CD4-positive, alpha-beta memory T cell (primary cell): ENCODE data around the gene EYS. TPM values are rescaled to one million over a fixed set of nuclear protein-coding genes. Genes with fewer than 3 reads are reported as not detected.

ENCODE experiments used
- CTCF ChIA-PET: fragments of 350-600 bp; sonication (Branson Sonifier 250); formaldehyde crosslinking; loops from one replicate; lab custom pipeline; 2021; ENCODE audit warnings: inconsistent platforms; ENCODE audit not compliant: partially characterized antibody; lab: Charles Lee
- POLR2A ChIA-PET: fragments of 350-600 bp; sonication (Branson Sonifier 250); formaldehyde crosslinking; loops from one replicate; lab custom pipeline; 2021; ENCODE audit not compliant: partially characterized antibody; lab: Charles Lee
- DNase-seq, 5 donors: peaks; one replicate each; pipeline versions ENCODE4 v3.0.0 to v3.0.0-alpha.2; 2020 to 2022; ENCODE audit warnings: mixed read lengths in 1 of 5
- H3K27ac ChIP-seq: one replicate; pipeline ENCODE4 v1.7.0; 2013; ENCODE audit warnings: low read depth, low read length
- H3K27me3 ChIP-seq: 2 replicates; pipeline ENCODE4 v1.7.0; 2013; ENCODE audit warnings: mild to moderate bottlenecking, low read length, moderate library complexity; ENCODE audit not compliant: insufficient read depth
- H3K36me3 ChIP-seq: 2 replicates; pipeline ENCODE4 v1.7.0; 2013; ENCODE audit warnings: mild to moderate bottlenecking, low read length, moderate library complexity; ENCODE audit not compliant: insufficient read depth
- H3K4me1 ChIP-seq: 2 replicates; pipeline ENCODE4 v1.7.0; 2013; ENCODE audit warnings: mild to moderate bottlenecking, low read length, moderate library complexity; ENCODE audit not compliant: insufficient read depth
- H3K4me3 ChIP-seq, 2 donors: one replicate each; pipeline ENCODE4 v1.7.0; 2013; ENCODE audit warnings: low read length in 2 of 2, mild to moderate bottlenecking in 1 of 2
- H3K9me3 ChIP-seq, 2 donors: one replicate each; pipeline ENCODE4 v1.7.0; 2013; ENCODE audit warnings: low read length in 2 of 2, control low read depth in 1 of 2; ENCODE audit not compliant: control insufficient read depth in 1 of 2
- H3K27ac Mint-ChIP-seq, 7 donors: one replicate each; pipeline ENCODE4 v1.8.0; 2020 to 2021; ENCODE audit warnings: mixed read lengths in 7 of 7, mild to moderate bottlenecking in 6 of 7, inconsistent platforms in 3 of 7, moderate library complexity in 3 of 7
- H3K27me3 Mint-ChIP-seq, 2 donors: one replicate each; pipeline ENCODE4 v1.8.0; 2020 to 2021; ENCODE audit warnings: mixed read lengths in 2 of 2
- H3K36me3 Mint-ChIP-seq, 2 donors: one replicate each; pipeline ENCODE4 v1.8.0; 2020 to 2021; ENCODE audit warnings: mixed read lengths in 2 of 2, inconsistent platforms in 1 of 2, mild to moderate bottlenecking in 1 of 2
- H3K4me1 Mint-ChIP-seq, 4 donors: one replicate each; pipeline ENCODE4 v1.8.0; 2020 to 2021; ENCODE audit warnings: mixed read lengths in 4 of 4, mild to moderate bottlenecking in 1 of 4
- H3K4me3 Mint-ChIP-seq, 8 donors: one replicate each; pipeline ENCODE4 v1.8.0; 2020 to 2021; ENCODE audit warnings: mixed read lengths in 8 of 8, mild to moderate bottlenecking in 7 of 8, moderate library complexity in 6 of 8, inconsistent platforms in 3 of 8
- H3K9me3 Mint-ChIP-seq, 8 donors: one replicate each; pipeline ENCODE4 v1.8.0; 2020 to 2021; ENCODE audit warnings: mixed read lengths in 8 of 8, mild to moderate bottlenecking in 5 of 8, inconsistent platforms in 3 of 8, moderate library complexity in 1 of 8
- intact Hi-C: fragments of 100-400 bp; cut with micrococcal nuclease; formaldehyde crosslinking; loops from one replicate; pipeline ENCODE4 v1.15.1; 2023
- polyA plus RNA-seq, 2 donors: library from polyadenylated mRNA; unstranded; fragments of 300-500 nt; fragmentation: Illumina TruSeq; gene quantifications; one replicate each; pipeline ENCODE4 v1.2.3, GENCODE V29; 2021
- total RNA-seq, 2 experiments: library from RNA; stranded (reverse); gene quantifications; one replicate each; pipeline ENCODE4 v1.2.3, GENCODE V29; 2021

EYS gene
- total and polyA plus RNA-seq, 4 experiments from 2014 or later, result 0.17 to 0.20 TPM; not detected in 2

DNA sequence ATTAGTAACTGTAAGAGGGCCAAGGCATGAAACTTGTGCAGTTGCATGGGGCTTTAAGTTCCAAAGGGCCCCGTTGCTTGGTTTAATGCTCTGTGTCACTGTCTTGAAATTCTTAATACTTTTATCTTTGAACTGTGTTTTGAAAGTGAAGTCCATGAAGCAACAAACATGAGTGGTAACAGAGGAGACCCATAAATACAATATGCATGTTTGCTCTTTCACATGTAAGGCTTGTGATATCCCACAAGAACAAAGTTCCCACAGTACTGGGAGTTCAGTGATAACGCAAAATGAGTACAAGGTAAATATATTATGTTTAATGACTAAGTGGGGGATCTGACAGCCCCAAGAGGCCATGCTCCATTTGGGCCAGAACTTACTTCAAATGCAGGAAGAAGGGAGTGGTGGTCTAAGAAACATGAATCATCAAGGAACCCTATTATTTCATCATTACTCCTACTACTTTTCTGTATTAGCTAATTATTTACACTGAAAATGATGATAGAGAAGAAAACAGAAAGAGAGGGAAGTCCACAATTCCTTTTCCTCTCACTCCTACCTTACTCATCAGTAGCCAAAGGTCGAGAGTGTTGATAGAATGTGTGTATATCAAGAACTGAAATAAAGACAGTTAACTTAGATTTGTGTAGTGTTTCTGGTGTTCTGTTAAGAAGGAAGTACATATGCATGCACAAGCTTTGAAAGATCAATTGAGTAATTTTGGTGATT, 1914.1 kb downstream of the EYS start:
- H3K27ac Mint-ChIP-seq, result no peak overlapping the region
- intact Hi-C loops, result no loop called here
- no peaks in the 10 kb centered on the region for H3K9me3 Mint-ChIP-seq
- Histone ChIP-seq H3K27me3 (no peaks in the 10 kb centered on the region), H3K36me3 (no peaks in the 10 kb centered on the region), H3K4me3 (no peak overlapping the region), H3K4me1 (no peaks in the 10 kb centered on the region), H3K9me3 (no peaks in the 10 kb centered on the region), H3K27ac (no peak overlapping the region)
- H3K27me3 Mint-ChIP-seq, result peaks cover 0 to 4% of the 10 kb centered on the region in 2 donors
- H3K36me3 Mint-ChIP-seq, result no peaks in the 10 kb centered on the region
- H3K4me1 Mint-ChIP-seq, result no peaks in the 10 kb centered on the region
- DNase-seq, result no peak
- ChIA-PET CTCF (no interaction called here), POLR2A (no interaction called here)
- H3K4me3 Mint-ChIP-seq, result no peak overlapping the region

DNA sequence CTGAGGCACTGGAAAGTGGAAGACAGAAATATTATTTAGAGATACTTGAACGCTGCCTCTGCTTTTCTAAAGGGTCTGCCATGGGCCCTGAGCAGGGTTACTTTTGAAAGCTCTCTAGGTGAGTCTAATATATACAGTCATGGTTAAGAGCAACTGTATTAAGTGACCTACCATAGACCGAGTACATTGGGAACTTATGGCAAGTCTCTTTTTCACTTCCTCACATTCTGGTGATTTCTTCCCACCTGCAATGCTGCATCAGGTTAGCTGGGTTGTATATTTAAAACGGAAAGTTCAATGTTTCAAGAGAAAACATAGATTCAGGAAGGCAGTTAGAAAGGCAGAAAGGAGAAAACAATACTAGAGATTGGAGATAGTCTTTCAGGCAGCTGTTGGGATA, 1916.7 kb downstream of the EYS start:
- no peaks in the 10 kb centered on the region for H3K27me3 ChIP-seq
- Mint-ChIP-seq H3K4me3 (no peak overlapping the region), H3K27ac (no peak overlapping the region), H3K9me3 (peaks cover 0 to under 1% (median 0%) of the 10 kb centered on the region in 8 donors), H3K4me1 (no peaks in the 10 kb centered on the region), H3K27me3 (peaks cover under 1 to 4% of the 10 kb centered on the region in 2 donors), H3K36me3 (no peaks in the 10 kb centered on the region)
- ChIA-PET CTCF (no interaction called here), POLR2A (no interaction called here)
- H3K36me3 ChIP-seq, result no peaks in the 10 kb centered on the region
- H3K4me3 ChIP-seq, result no peak overlapping the region
- no peak for DNase-seq
- no peaks in the 10 kb centered on the region for H3K4me1 ChIP-seq
- no peaks in the 10 kb centered on the region for H3K9me3 ChIP-seq
- H3K27ac ChIP-seq, result no peak overlapping the region
- intact Hi-C loops, result no loop called here

DNA sequence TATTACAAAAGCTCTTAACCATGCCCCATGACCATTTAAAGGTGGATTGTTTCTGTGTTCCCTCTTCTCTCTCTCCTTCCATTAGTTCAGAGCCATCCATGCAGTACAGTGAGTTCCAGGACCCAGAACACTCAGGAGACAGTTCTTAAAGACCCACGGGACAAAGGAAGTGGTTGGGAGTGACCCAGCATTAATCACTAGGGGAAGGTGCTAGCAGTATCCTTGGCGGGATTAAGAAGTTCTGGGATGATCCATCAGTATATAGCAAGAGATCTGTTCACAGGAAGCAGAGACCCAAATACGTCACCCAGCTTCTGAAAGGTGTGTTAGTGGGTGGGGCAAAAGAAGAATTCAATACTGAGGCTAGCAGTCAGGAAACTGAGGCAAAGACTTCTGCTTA, 1917.3 kb downstream of the EYS start:
- POLR2A ChIA-PET, result no interaction called here
- H3K4me1 Mint-ChIP-seq, result no peaks in the 10 kb centered on the region
- no peaks in the 10 kb centered on the region for H3K36me3 Mint-ChIP-seq
- no peak overlapping the region for H3K4me3 ChIP-seq
- H3K4me3 Mint-ChIP-seq, result no peak overlapping the region
- H3K4me1 ChIP-seq, result no peaks in the 10 kb centered on the region
- DNase-seq, result no peak
- intact Hi-C loops, result no loop called here
- no peaks in the 10 kb centered on the region for H3K36me3 ChIP-seq
- H3K9me3 ChIP-seq, result no peaks in the 10 kb centered on the region
- no peak overlapping the region for H3K27ac ChIP-seq
- H3K27me3 Mint-ChIP-seq, result peaks cover 3 to 5% of the 10 kb centered on the region in 2 donors
- H3K27me3 ChIP-seq, result no peaks in the 10 kb centered on the region
- no peak overlapping the region for H3K27ac Mint-ChIP-seq
- CTCF ChIA-PET, result no interaction called here
- peaks cover 0 to 2% (median 0%) of the 10 kb centered on the region in 8 donors for H3K9me3 Mint-ChIP-seq

DNA sequence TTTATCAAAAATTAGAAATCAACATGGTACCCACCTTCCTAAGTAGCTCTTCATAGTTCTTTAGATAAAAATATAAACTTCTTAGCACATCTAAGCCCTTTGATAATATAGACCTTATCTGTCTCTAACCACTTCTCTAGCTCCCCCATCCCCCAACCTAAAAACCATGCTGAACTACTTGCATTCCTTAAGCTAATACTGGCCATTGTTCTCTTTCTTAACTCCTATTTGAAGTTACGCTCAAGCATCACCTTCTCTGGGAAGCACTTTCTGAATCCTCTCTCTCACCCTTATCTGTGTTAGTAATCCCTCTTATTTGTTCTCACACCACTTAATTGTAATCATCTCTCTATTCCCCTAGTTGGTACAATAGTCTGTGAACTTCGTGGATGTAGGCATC, 1918.5 kb downstream of the EYS start:
- Mint-ChIP-seq H3K36me3 (no peaks in the 10 kb centered on the region), H3K4me1 (no peaks in the 10 kb centered on the region)

DNA sequence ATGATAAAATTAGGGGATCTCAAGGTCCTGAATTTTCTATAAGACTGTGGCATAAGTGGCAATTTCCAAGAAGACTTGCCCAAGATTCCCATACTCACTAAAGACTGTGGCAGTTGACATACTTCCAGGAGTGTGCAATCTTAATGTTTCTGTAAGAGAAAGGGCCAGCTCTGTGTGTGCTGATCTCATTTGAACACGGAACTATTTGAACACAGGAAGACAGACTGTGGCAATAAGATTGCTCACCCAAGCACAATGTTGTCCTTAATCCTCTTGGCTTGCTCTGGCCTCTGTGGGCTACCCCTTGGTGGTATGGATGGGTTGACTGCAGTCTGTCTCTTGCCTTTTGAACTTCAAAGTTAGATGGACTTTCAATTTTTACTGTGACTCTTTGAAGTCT, 1920.0 kb downstream of the EYS start:
- no peaks in the 10 kb centered on the region for H3K36me3 ChIP-seq
- H3K27ac Mint-ChIP-seq, result no peak overlapping the region
- H3K27ac ChIP-seq, result no peak overlapping the region
- H3K36me3 Mint-ChIP-seq, result no peaks in the 10 kb centered on the region
- H3K4me1 ChIP-seq, result no peaks in the 10 kb centered on the region
- no peaks in the 10 kb centered on the region for H3K27me3 ChIP-seq
- POLR2A ChIA-PET, result no interaction called here
- no peaks in the 10 kb centered on the region for H3K9me3 ChIP-seq
- H3K4me1 Mint-ChIP-seq, result no peaks in the 10 kb centered on the region
- H3K27me3 Mint-ChIP-seq, result peaks cover 3 to 5% of the 10 kb centered on the region in 2 donors
- intact Hi-C loops, result no loop called here
- CTCF ChIA-PET, result no interaction called here
- peaks cover 0 to 7% (median under 1%) of the 10 kb centered on the region in 8 donors for H3K9me3 Mint-ChIP-seq
- H3K4me3 Mint-ChIP-seq, result no peak overlapping the region
- H3K4me3 ChIP-seq, result no peak overlapping the region
- no peak for DNase-seq

More for the DNA sequence above, 1918.5 kb downstream of the EYS start:
- H3K27me3 Mint-ChIP-seq, result peaks cover 3 to 4% of the 10 kb centered on the region in 2 donors
- H3K4me1 ChIP-seq, result no peaks in the 10 kb centered on the region
- intact Hi-C loops, result no loop called here
- H3K27me3 ChIP-seq, result no peaks in the 10 kb centered on the region
- H3K9me3 ChIP-seq, result no peaks in the 10 kb centered on the region
- H3K9me3 Mint-ChIP-seq, result peaks cover 0 to 5% (median 0%) of the 10 kb centered on the region in 8 donors
- no peak for DNase-seq
- H3K36me3 ChIP-seq, result no peaks in the 10 kb centered on the region
- POLR2A ChIA-PET, result no interaction called here
- no peak overlapping the region for H3K4me3 ChIP-seq
- H3K4me3 Mint-ChIP-seq, result no peak overlapping the region
- CTCF ChIA-PET, result no interaction called here
- H3K27ac ChIP-seq, result no peak overlapping the region
- H3K27ac Mint-ChIP-seq, result no peak overlapping the region

DNA sequence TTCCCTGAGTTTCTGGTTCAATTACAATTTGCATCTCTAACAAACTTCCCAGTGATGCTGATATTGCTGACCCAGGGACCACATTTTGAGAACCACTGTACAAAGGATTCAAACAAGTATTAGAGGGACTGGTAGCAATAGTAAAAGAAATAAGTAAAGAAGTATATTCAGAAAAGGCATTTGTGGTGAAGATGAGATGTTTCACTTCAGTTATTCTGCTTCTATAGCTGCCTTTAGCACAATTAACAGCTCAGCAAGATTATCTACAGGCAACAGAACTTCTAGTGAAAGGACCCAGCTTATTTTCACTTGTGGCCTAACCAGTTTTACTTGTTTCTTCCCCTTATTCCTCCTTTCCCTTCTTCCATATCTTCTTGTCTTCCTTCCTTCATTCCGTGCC, 1922.0 kb downstream of the EYS start:
- H3K36me3 ChIP-seq, result no peaks in the 10 kb centered on the region
- no peak overlapping the region for H3K4me3 ChIP-seq
- no peaks in the 10 kb centered on the region for H3K4me1 Mint-ChIP-seq
- peaks cover 0 to 12% (median 7%) of the 10 kb centered on the region in 8 donors for H3K9me3 Mint-ChIP-seq
- no peaks in the 10 kb centered on the region for H3K9me3 ChIP-seq
- no peak overlapping the region for H3K27ac Mint-ChIP-seq
- no peak for DNase-seq
- peaks cover 6 to 7% of the 10 kb centered on the region in 2 donors for H3K27me3 Mint-ChIP-seq
- intact Hi-C loops, result no loop called here
- H3K27ac ChIP-seq, result no peak overlapping the region
- no peaks in the 10 kb centered on the region for H3K27me3 ChIP-seq
- H3K4me3 Mint-ChIP-seq, result no peak overlapping the region
- no peaks in the 10 kb centered on the region for H3K4me1 ChIP-seq
- H3K36me3 Mint-ChIP-seq, result no peaks in the 10 kb centered on the region
- ChIA-PET CTCF (interaction anchor here (1.4 kb wide), 1 partner anchor 18 kb away, joined by 5 read pairs; no protein-coding TSS in a partner anchor), POLR2A (no interaction called here)

DNA sequence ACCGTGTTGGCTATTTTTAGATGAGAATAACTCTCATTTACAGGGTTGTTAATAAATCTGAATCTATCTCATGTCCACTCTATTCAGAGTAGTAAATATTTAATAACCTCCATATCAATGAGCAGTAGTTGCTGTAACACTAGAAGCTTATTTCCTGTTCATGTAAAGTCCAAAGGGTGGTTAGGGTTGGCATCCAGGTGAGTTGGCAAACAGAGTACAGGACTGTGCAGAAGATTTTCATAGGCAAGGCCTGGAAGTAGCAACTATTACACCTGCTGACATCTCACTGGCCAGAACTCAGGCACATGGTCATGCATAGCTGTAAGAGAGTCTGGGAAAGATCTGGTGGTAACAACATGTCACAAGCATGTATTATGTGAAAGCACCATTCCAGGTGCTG, 1923.9 kb downstream of the EYS start:
- POLR2A ChIA-PET, result no interaction called here
- CTCF ChIA-PET, result interaction anchor here (1.8 kb wide), 1 partner anchor 184 kb away, joined by 4 read pairs; no protein-coding TSS in a partner anchor
- H3K9me3 Mint-ChIP-seq, result peaks cover 0 to 16% (median 8%) of the 10 kb centered on the region in 8 donors

More for the DNA sequence above, 1923.9 kb downstream of the EYS start:
- Histone ChIP-seq H3K27me3 (no peaks in the 10 kb centered on the region), H3K4me3 (no peak overlapping the region), H3K36me3 (no peaks in the 10 kb centered on the region), H3K27ac (no peak overlapping the region), H3K9me3 (no peaks in the 10 kb centered on the region), H3K4me1 (no peaks in the 10 kb centered on the region)
- Mint-ChIP-seq H3K4me1 (no peaks in the 10 kb centered on the region), H3K27ac (no peak overlapping the region), H3K36me3 (no peaks in the 10 kb centered on the region), H3K27me3 (peaks cover 6 to 9% of the 10 kb centered on the region in 2 donors), H3K4me3 (no peak overlapping the region)
- intact Hi-C loops, result no loop called here
- DNase-seq, result no peak
